HG03039 (cell line): ENCODE measurements around the gene CHMP1B.
"Not testable (repeated sequence)": the region's sequence is repeated elsewhere in the genome, so short reads cannot be mapped to it uniquely, and the experiment has no call there.

Experiments used
- ATAC-seq: cut with Tn5 transposase; IDR thresholded peaks from one replicate; pipeline ENCODE4 v1.9.1; 2021; ENCODE audit warnings: mild to moderate bottlenecking, moderate library complexity; ENCODE audit not compliant: unreplicated experiment

CHMP1B gene

GRCh38 chr18:11866764-11867163 lies 15.6 kb downstream of the CHMP1B start:
- no peak for ATAC-seq

GRCh38 chr18:11868230-11868629 lies 17.0 kb downstream of the CHMP1B start:
- ATAC-seq: no peak

- no peak for ATAC-seq
These were observed 20.3 kb downstream of the CHMP1B start for GRCh38 chr18:11871501-11871900.

- no peak for ATAC-seq
These were observed 21.4 kb downstream of the CHMP1B start for GRCh38 chr18:11872479-11873136.

- ATAC-seq: no peak
These were observed 22.6 kb downstream of the CHMP1B start for GRCh38 chr18:11873670-11874340.

- no peak for ATAC-seq
These were observed 23.5 kb downstream of the CHMP1B start for GRCh38 chr18:11874676-11875075.

GRCh38 chr18:11877497-11878135 lies 26.4 kb downstream of the CHMP1B start:
- ATAC-seq: no peak

- ATAC-seq: no peak
These were observed 29.5 kb downstream of the CHMP1B start for GRCh38 chr18:11880586-11881304.

- ATAC-seq: no peak
These were observed 31.4 kb downstream of the CHMP1B start for GRCh38 chr18:11882636-11883035.

GRCh38 chr18:11883153-11883552 lies 31.9 kb downstream of the CHMP1B start:
- ATAC-seq: no peak

- ATAC-seq: no peak
These were observed 33.3 kb downstream of the CHMP1B start for GRCh38 chr18:11884396-11885030.

GRCh38 chr18:11885278-11885947 lies 34.2 kb downstream of the CHMP1B start:
- ATAC-seq: no peak

- no peak for ATAC-seq
These were observed 35.4 kb downstream of the CHMP1B start for GRCh38 chr18:11886577-11887110.

GRCh38 chr18:11887328-11888128 lies 36.3 kb downstream of the CHMP1B start:
- no peak for ATAC-seq

- ATAC-seq: no peak
These were observed 37.5 kb downstream of the CHMP1B start for GRCh38 chr18:11888726-11889125.

GRCh38 chr18:11889284-11889683 lies 38.1 kb downstream of the CHMP1B start:
- ATAC-seq: no peak

- ATAC-seq: no peak
These were observed 40.5 kb downstream of the CHMP1B start for GRCh38 chr18:11891737-11892136.

- not testable (repeated sequence) for ATAC-seq
These were observed 41.2 kb downstream of the CHMP1B start for GRCh38 chr18:11892438-11892837.

- no peak for ATAC-seq
These were observed 46.6 kb downstream of the CHMP1B start for GRCh38 chr18:11897781-11898180.
